ENCODE data around the gene TSPAN4. TPM values are rescaled to one million over a fixed set of nuclear protein-coding genes. Genes with fewer than 3 reads are reported as not detected.

TSPAN4 gene
- total and polyA plus RNA-seq, 2 donors (not counting 1 experiment from before 2014, with no cell fraction given): 2.9 to 7.4 TPM

GRCh38 chr11:863023-863909 is 20.6 kb downstream of the TSPAN4 start:
- intact Hi-C loops (cut with micrococcal nuclease): no loop called here
- no peak for TF ChIP-seq EZH2 (IDR thresholded peaks at IDR 0.05; ENCODE audit: borderline replicate concordance, insufficient read depth, low read depth, low read length, poor library complexity, severe bottlenecking)
- TF ChIP-seq, protein P1, sequence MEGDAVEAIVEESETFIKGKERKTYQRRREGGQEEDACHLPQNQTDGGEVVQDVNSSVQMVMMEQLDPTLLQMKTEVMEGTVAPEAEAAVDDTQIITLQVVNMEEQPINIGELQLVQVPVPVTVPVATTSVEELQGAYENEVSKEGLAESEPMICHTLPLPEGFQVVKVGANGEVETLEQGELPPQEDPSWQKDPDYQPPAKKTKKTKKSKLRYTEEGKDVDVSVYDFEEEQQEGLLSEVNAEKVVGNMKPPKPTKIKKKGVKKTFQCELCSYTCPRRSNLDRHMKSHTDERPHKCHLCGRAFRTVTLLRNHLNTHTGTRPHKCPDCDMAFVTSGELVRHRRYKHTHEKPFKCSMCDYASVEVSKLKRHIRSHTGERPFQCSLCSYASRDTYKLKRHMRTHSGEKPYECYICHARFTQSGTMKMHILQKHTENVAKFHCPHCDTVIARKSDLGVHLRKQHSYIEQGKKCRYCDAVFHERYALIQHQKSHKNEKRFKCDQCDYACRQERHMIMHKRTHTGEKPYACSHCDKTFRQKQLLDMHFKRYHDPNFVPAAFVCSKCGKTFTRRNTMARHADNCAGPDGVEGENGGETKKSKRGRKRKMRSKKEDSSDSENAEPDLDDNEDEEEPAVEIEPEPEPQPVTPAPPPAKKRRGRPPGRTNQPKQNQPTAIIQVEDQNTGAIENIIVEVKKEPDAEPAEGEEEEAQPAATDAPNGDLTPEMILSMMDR (IDR thresholded peaks at IDR 0.05): no peak
- Histone ChIP-seq H3K27me3 (replicated peaks in 1 of 4; ENCODE audit: control extremely low read depth in 1 of 4, control insufficient read depth in 3 of 4, insufficient read depth in 4 of 4, low read length in 3 of 4) (no peaks in the 10 kb centered on the region), H3K79me2 (ENCODE audit: control insufficient read depth, insufficient read depth, low read length) (no peaks in the 10 kb centered on the region), H3K9ac (ENCODE audit: low read length) (no peak overlapping the region), H3K4me1 (ENCODE audit: control insufficient read depth in 2 of 2, insufficient read depth in 2 of 2, low read length in 2 of 2) (no peaks in the 10 kb centered on the region), H2AFZ (ENCODE audit: insufficient read depth, low read depth, low read length, poor library complexity, severe bottlenecking) (no peak overlapping the region), H3K36me3 (replicated peaks in 1 of 2; ENCODE audit: control extremely low read depth in 1 of 2, control insufficient read depth in 1 of 2, extremely low read depth in 1 of 2, insufficient read depth in 2 of 2, low read length in 1 of 2) (no peaks in the 10 kb centered on the region), H3K4me3 (ENCODE audit: control extremely low read depth in 1 of 5, extremely low read depth in 1 of 5, insufficient read depth in 1 of 5, low read depth in 2 of 5, low read length in 4 of 5) (no peak overlapping the region), H3K9me3 (ENCODE audit: control extremely low read depth in 1 of 3, control insufficient read depth in 2 of 3, insufficient read depth in 1 of 3, low read length in 2 of 3) (no peaks in the 10 kb centered on the region), H4K20me1 (ENCODE audit: control insufficient read depth, insufficient read depth, low read length, poor library complexity, severe bottlenecking) (no peaks in the 10 kb centered on the region), H3K4me2 (replicated peaks; ENCODE audit: low read depth, low read length, poor library complexity, severe bottlenecking) (no peak overlapping the region), H3K27ac (ENCODE audit: low read length in 2 of 2) (no peak overlapping the region)
- no peak overlapping the region for H3K27ac Mint-ChIP-seq
- no peak for ATAC-seq (ENCODE audit: low read depth)
- ChIA-PET POLR2A (no interaction called here), CTCF (no interaction called here)
- no peaks in the 10 kb centered on the region for H3K27me3 Mint-ChIP-seq
- H3K9me3 Mint-ChIP-seq (ENCODE audit: insufficient read depth): no peaks in the 10 kb centered on the region
- no peak for DNase-seq
- WGBS (ENCODE audit: insufficient coverage): 88% methylated on average over 14 of the region's 24 CpGs
- H3K4me1 Mint-ChIP-seq: no peaks in the 10 kb centered on the region
- H3K4me3 Mint-ChIP-seq: no peak overlapping the region
